SU-DHL-6 (cell line): ENCODE results near the gene SNX9.

Experiments
- H2AFZ ChIP-seq: fragments of 200-600 bp; sonication (generic); 2 replicates; pipeline ENCODE4 v1.6.1; 2014; ENCODE audit warnings: low read depth, mild to moderate bottlenecking, moderate library complexity, mixed read lengths, antibody characterized with exemption, low read length; ENCODE audit not compliant: severe bottlenecking
- H3F3A ChIP-seq: fragments of 200-600 bp; shearing (Covaris generic); 2 replicates; pipeline ENCODE4 v1.6.0; 2016; ENCODE audit warnings: antibody characterized with exemption, mild to moderate bottlenecking; ENCODE audit not compliant: insufficient read depth
- H3K27ac ChIP-seq: fragments of 200-600 bp; sonication (generic); 2 replicates; pipeline ENCODE4 v1.5.1; 2016; ENCODE audit warnings: low read depth, mild to moderate bottlenecking, low read length, moderate library complexity, mixed read lengths
- H3K27me3 ChIP-seq: fragments of 200-600 bp; sonication (generic), shearing (Covaris generic); 2 replicates; pipeline ENCODE4 v1.6.0; 2014; ENCODE audit warnings: mild to moderate bottlenecking, low read length
- H3K36me3 ChIP-seq: fragments of 200-600 bp; sonication (generic); 2 replicates; pipeline ENCODE4 v1.6.1; 2014; ENCODE audit warnings: mild to moderate bottlenecking, low read length, mixed read lengths
- H3K4me2 ChIP-seq: fragments of 300-600, 200-600 bp; shearing (Covaris generic), sonication (generic); 2 replicates; pipeline ENCODE4 v1.6.0; 2014; ENCODE audit warnings: low read length, low read depth, mild to moderate bottlenecking; ENCODE audit not compliant: poor library complexity, severe bottlenecking
- H3K4me3 ChIP-seq: fragments of 200-600 bp; sonication (generic); 2 replicates; pipeline ENCODE4 v1.5.1; 2014; ENCODE audit warnings: antibody characterized with exemption, low read length, mild to moderate bottlenecking, mixed read lengths; ENCODE audit not compliant: insufficient read depth, poor library complexity, severe bottlenecking
- H3K79me2 ChIP-seq: fragments of 200-600 bp; sonication (generic); 2 replicates; pipeline ENCODE4 v1.6.1; 2014; ENCODE audit warnings: mild to moderate bottlenecking, low read length, moderate library complexity; ENCODE audit not compliant: insufficient read depth
- H3K9ac ChIP-seq: fragments of 200-600 bp; sonication (generic); 2 replicates; pipeline ENCODE4 v1.7.0; 2014; ENCODE audit warnings: mild to moderate bottlenecking, low read length
- H3K9me2 ChIP-seq: fragments of 200-600 bp; sonication (generic); replicated peaks from 2 replicates; pipeline ENCODE4 v1.6.1; 2014; ENCODE audit warnings: low read length; ENCODE audit not compliant: insufficient read depth
- H3K9me3 ChIP-seq: fragments of 200-600 bp; sonication (generic); 2 replicates; pipeline ENCODE4 v1.6.1; 2014; ENCODE audit warnings: low read length, mixed read lengths; ENCODE audit not compliant: insufficient read depth
- H4K20me1 ChIP-seq: fragments of 200-600 bp; sonication (generic); 2 replicates; pipeline ENCODE4 v1.6.1; 2014; ENCODE audit warnings: low read depth, mild to moderate bottlenecking, antibody characterized with exemption, low read length, moderate library complexity, mixed read lengths
- CTCF ChIP-seq: fragments of 200-600 bp; sonication (generic); IDR thresholded peaks from one replicate; pipeline ENCODE4 v1.5.1; 2017; ENCODE audit warnings: antibody characterized with exemption, mild to moderate bottlenecking, low read length, moderate library complexity; ENCODE audit not compliant: insufficient read depth, poor library complexity, severe bottlenecking
- EZH2phosphoT487 ChIP-seq: fragments of 200-600 bp; sonication (generic), shearing (Covaris generic); conservative IDR thresholded peaks from 2 replicates; pipeline ENCODE4 v1.6.1; 2018; ENCODE audit warnings: mild to moderate bottlenecking, antibody characterized with exemption, low read length, moderate library complexity, mixed read lengths

Gene SNX9

DNA sequence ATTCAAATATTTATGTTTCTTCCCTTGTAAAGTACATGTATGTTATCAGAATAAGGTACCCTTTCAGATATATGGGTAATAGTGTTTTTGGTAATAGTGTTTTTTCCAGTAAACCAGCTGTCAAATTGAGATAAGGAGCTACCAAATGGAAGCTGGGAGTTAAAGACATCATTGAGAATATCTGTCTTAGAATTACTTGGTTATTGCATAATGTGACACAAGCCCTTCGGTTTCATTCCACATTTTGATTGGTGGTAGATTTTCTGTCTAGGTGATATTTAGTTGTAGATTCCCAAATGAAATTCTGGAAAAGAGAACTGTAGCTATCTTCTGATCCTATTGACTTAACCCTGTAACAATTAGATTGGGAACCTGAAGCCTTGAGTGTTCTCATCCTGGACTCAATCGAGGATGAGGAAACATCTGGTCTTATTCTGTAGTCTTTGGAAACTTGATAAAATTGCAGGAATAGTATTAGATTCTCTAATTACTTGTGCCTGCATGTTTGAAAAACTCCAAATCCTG, 83.6 kb downstream of the SNX9 start:
- Histone ChIP-seq H3K4me2 (no peak overlapping the region), H3K79me2 (no peaks in the 10 kb centered on the region), H3K9me2 (no peaks in the 10 kb centered on the region), H3K9me3 (no peaks in the 10 kb centered on the region), H3K27me3 (no peaks in the 10 kb centered on the region), H3K27ac (no peak overlapping the region), H4K20me1 (no peaks in the 10 kb centered on the region), H3K4me3 (no peak overlapping the region), H3K36me3 (no peaks in the 10 kb centered on the region), H3K9ac (no peak overlapping the region), H2AFZ (no peak overlapping the region), H3F3A (no peaks in the 10 kb centered on the region)
- TF ChIP-seq CTCF = no peak
- no peak for TF ChIP-seq EZH2phosphoT487

GRCh38 chr6:157907651-157908050, 84.6 kb downstream of the SNX9 start:
- Histone ChIP-seq H3K27me3 (no peaks in the 10 kb centered on the region), H3F3A (no peaks in the 10 kb centered on the region), H3K79me2 (no peaks in the 10 kb centered on the region), H3K27ac (no peak overlapping the region), H3K4me3 (no peak overlapping the region), H4K20me1 (no peaks in the 10 kb centered on the region), H3K9me3 (no peaks in the 10 kb centered on the region), H3K9me2 (no peaks in the 10 kb centered on the region), H3K36me3 (no peaks in the 10 kb centered on the region), H2AFZ (no peak overlapping the region), H3K4me2 (no peak overlapping the region), H3K9ac (no peak overlapping the region)
- no peak for TF ChIP-seq CTCF
- TF ChIP-seq EZH2phosphoT487 = no peak

GRCh38 chr6:157908369-157909281, 85.6 kb downstream of the SNX9 start:
- no peaks in the 10 kb centered on the region for H3K36me3 ChIP-seq
- H3K4me2 ChIP-seq = no peak overlapping the region

More at GRCh38 chr6:157908369-157909281, 85.6 kb downstream of the SNX9 start:
- Histone ChIP-seq H3K79me2 (no peaks in the 10 kb centered on the region), H3K27me3 (no peaks in the 10 kb centered on the region), H3F3A (no peaks in the 10 kb centered on the region), H3K9me3 (no peaks in the 10 kb centered on the region), H3K4me3 (no peak overlapping the region), H3K27ac (no peak overlapping the region), H2AFZ (no peak overlapping the region), H4K20me1 (no peaks in the 10 kb centered on the region), H3K9ac (no peak overlapping the region), H3K9me2 (no peaks in the 10 kb centered on the region)
- no peak for TF ChIP-seq EZH2phosphoT487
- TF ChIP-seq CTCF = no peak
